WTC11 (cell line): ENCODE data around the gene FAM163A. TPM values are rescaled to one million over a fixed set of nuclear protein-coding genes. Genes with fewer than 3 reads are reported as not detected.

Experiments
- ATAC-seq: fragments of 200-7000 bp; cut with Tn5 transposase; 2 replicates; pipeline ENCODE4 v1.10.0; 2021; ENCODE audit warnings: mild to moderate bottlenecking, moderate library complexity
- CTCF ChIA-PET: fragments of 300-600 bp; sonication (Branson Sonifier 250); formaldehyde crosslinking; loops from one replicate; lab custom pipeline; 2021; ENCODE audit warnings: antibody characterized with exemption; lab: Charles Lee
- POLR2A ChIA-PET: fragments of 350-600 bp; sonication (Branson Sonifier 250); formaldehyde crosslinking; loops from one replicate; lab custom pipeline; 2021; ENCODE audit warnings: antibody characterized with exemption; lab: Charles Lee
- DNase-seq: peaks from one replicate; pipeline ENCODE4 v3.0.0; 2021; ENCODE audit warnings: low spot score
- H3K27ac Mint-ChIP-seq: 2 replicates; pipeline ENCODE4 v1.8.0; 2021; ENCODE audit warnings: mixed read lengths
- H3K27me3 Mint-ChIP-seq: 2 replicates; pipeline ENCODE4 v1.8.0; 2021; ENCODE audit warnings: low read depth, mild to moderate bottlenecking, moderate library complexity, mixed read lengths
- H3K36me3 Mint-ChIP-seq: 2 replicates; pipeline ENCODE4 v1.8.0; 2021; ENCODE audit warnings: mixed read lengths
- H3K4me1 Mint-ChIP-seq: 2 replicates; pipeline ENCODE4 v1.8.0; 2022; ENCODE audit warnings: mixed read lengths
- H3K4me3 Mint-ChIP-seq: 2 replicates; pipeline ENCODE4 v1.8.0; 2021; ENCODE audit warnings: mild to moderate bottlenecking, moderate library complexity, mixed read lengths
- H3K9me3 Mint-ChIP-seq: 2 replicates; pipeline ENCODE4 v1.8.0; 2021; ENCODE audit warnings: mixed read lengths
- CTCF ChIP-seq: fragments of 200-600 bp; IDR thresholded peaks from 2 replicates; pipeline ENCODE4 v1.8.0; 2022; ENCODE audit warnings: antibody characterized with exemption
- E2F5 ChIP-seq: sonication (generic); formaldehyde crosslinking; IDR thresholded peaks from 2 replicates; pipeline ENCODE4 v1.8.1; 2022; ENCODE audit warnings: mild to moderate bottlenecking, moderate library complexity, missing genetic modification reagents
- ELF4 ChIP-seq: sonication (generic); formaldehyde crosslinking; IDR thresholded peaks from 2 replicates; pipeline ENCODE4 v1.8.1; 2022; ENCODE audit warnings: low read depth, mild to moderate bottlenecking, moderate library complexity, missing genetic modification reagents
- HMGXB4 ChIP-seq: sonication (generic); formaldehyde crosslinking; IDR thresholded peaks from 2 replicates; pipeline ENCODE4 v1.8.1; 2023; ENCODE audit warnings: mild to moderate bottlenecking, moderate library complexity, missing genetic modification reagents
- MAX ChIP-seq: sonication (generic); formaldehyde crosslinking; IDR thresholded peaks from 2 replicates; pipeline ENCODE4 v1.8.0; 2022; ENCODE audit warnings: mild to moderate bottlenecking, missing genetic modification reagents
- NFATC4 ChIP-seq: fragments of 250-450 bp; sonication (Bioruptor Pico); IDR thresholded peaks from 2 replicates; pipeline ENCODE4 v1.9.0; 2021; ENCODE audit warnings: mild to moderate bottlenecking
- OVOL2 ChIP-seq: fragments of 250-450 bp; sonication (Bioruptor Pico); IDR thresholded peaks from 2 replicates; pipeline ENCODE4 v1.9.0; 2021; ENCODE audit warnings: mild to moderate bottlenecking, borderline replicate concordance
- RORB ChIP-seq: fragments of 250-450 bp; sonication (Bioruptor Pico); IDR thresholded peaks from 2 replicates; pipeline ENCODE4 v1.9.0; 2021; ENCODE audit warnings: mild to moderate bottlenecking
- STAT6 ChIP-seq: sonication (generic); formaldehyde crosslinking; conservative IDR thresholded peaks from 2 replicates; pipeline ENCODE4 v1.8.1; 2023; ENCODE audit warnings: mild to moderate bottlenecking, low read depth, missing genetic modification reagents, moderate library complexity
- ZNF396 ChIP-seq: fragments of 250-450 bp; sonication (Bioruptor Pico); IDR thresholded peaks from 2 replicates; pipeline ENCODE4 v1.8.0; 2021; ENCODE audit warnings: mild to moderate bottlenecking, moderate library complexity, borderline replicate concordance
- ZNF416 ChIP-seq: fragments of 250-450 bp; sonication (Bioruptor Pico); IDR thresholded peaks from 2 replicates; pipeline ENCODE4 v1.9.0; 2021; ENCODE audit warnings: mild to moderate bottlenecking, inconsistent platforms
- ZNF532 ChIP-seq: fragments of 250-450 bp; sonication (Bioruptor Pico); IDR thresholded peaks from 2 replicates; pipeline ENCODE4 v1.9.0; 2021; ENCODE audit warnings: mild to moderate bottlenecking, borderline replicate concordance
- total RNA-seq: library from RNA; stranded (reverse); gene quantifications from 3 replicates; pipeline ENCODE4 v1.2.3, GENCODE V29; 2021

Gene FAM163A
- total RNA-seq, 1 experiment from 2014 or later: 0.07 TPM

GRCh38 chr1:179817056-179817455 lies 74.0 kb downstream of the FAM163A start (continued):
- TF ChIP-seq HMGXB4 (no peak), E2F5 (CRISPR knock-in tag) (no peak), NFATC4 (CRISPR knock-in tag) (no peak)

- no peak for TF ChIP-seq NFATC4 (CRISPR knock-in tag)
- TF ChIP-seq RORB: no peak
- TF ChIP-seq ZNF416 (CRISPR knock-in tag): no peak
- TF ChIP-seq ELF4 (CRISPR knock-in tag): no peak
- no peak for TF ChIP-seq MAX (CRISPR knock-in tag)
- TF ChIP-seq ZNF396 (CRISPR knock-in tag): no peak
- TF ChIP-seq STAT6 (CRISPR knock-in tag): no peak
- TF ChIP-seq ZNF532 (CRISPR knock-in tag): no peak
- TF ChIP-seq OVOL2 (CRISPR knock-in tag): no peak
- TF ChIP-seq CTCF: no peak
- Mint-ChIP-seq H3K9me3 (no peaks in the 10 kb centered on the region), H3K4me3 (no peak overlapping the region), H3K36me3 (no peaks in the 10 kb centered on the region), H3K4me1 (peaks cover 20% of the 10 kb centered on the region), H3K27ac (no peak overlapping the region), H3K27me3 (peaks cover 30% of the 10 kb centered on the region)
- ChIA-PET CTCF (interaction anchor here (2.3 to 14.7 kb wide), 3 partner anchors 8 to 363 kb away, joined by 8 to 914 read pairs (median 33); no protein-coding TSS in a partner anchor), POLR2A (no interaction called here)
- no peak for DNase-seq
- no peak for ATAC-seq
Measured at GRCh38 chr1:179817789-179818188, 74.7 kb downstream of the FAM163A start.
